NCI-H2227 treated with DMSO at 0.1 percent for 48 hours (cell line): ENCODE measurements around the gene RGS3.
"Not testable (repeated sequence)": the region's sequence is repeated elsewhere in the genome, so short reads cannot be mapped to it uniquely, and the experiment has no call there.

Source experiments
- DNase-seq: peaks from one replicate; lab custom pipeline; 2025; lab: John Stamatoyannopoulos, UW

Gene RGS3

GRCh38 chr9:113636693-113637092 is 173.2 kb downstream of the RGS3 start:
- no peak for DNase-seq

- DNase-seq: no peak
Measured at GRCh38 chr9:113638490-113638889, 175.0 kb downstream of the RGS3 start.

- no peak for DNase-seq
Measured at GRCh38 chr9:113638897-113639296, 175.4 kb downstream of the RGS3 start.

GRCh38 chr9:113639411-113639970 is 176.0 kb downstream of the RGS3 start:
- not testable (repeated sequence) for DNase-seq

GRCh38 chr9:113640418-113640817 is 176.9 kb downstream of the RGS3 start:
- no peak for DNase-seq

GRCh38 chr9:113641100-113641885 is 177.8 kb downstream of the RGS3 start:
- DNase-seq: no peak

GRCh38 chr9:113644321-113644720 is 180.8 kb downstream of the RGS3 start:
- no peak for DNase-seq

- DNase-seq: no peak
Measured at GRCh38 chr9:113645227-113645977, 181.9 kb downstream of the RGS3 start.

GRCh38 chr9:113645978-113646253 is 182.4 kb downstream of the RGS3 start:
- no peak for DNase-seq

GRCh38 chr9:113646491-113646890 is 183.0 kb downstream of the RGS3 start:
- DNase-seq: no peak
